NCI-H1092 (cell line): ENCODE data around the gene MROH8.
"Not testable (repeated sequence)": the region's sequence is repeated elsewhere in the genome, so short reads cannot be mapped to it uniquely, and the experiment has no call there.

Experiments used
- DNase-seq: peaks from one replicate; lab custom pipeline; 2025; lab: John Stamatoyannopoulos, UW

Gene MROH8

GRCh38 chr20:37154684-37155298, 24.6 kb downstream of the MROH8 start:
- no peak for DNase-seq

- no peak for DNase-seq
These were observed 27.1 kb downstream of the MROH8 start for GRCh38 chr20:37152284-37152683.

- no peak for DNase-seq
These were observed 27.8 kb downstream of the MROH8 start for GRCh38 chr20:37151529-37151928.

GRCh38 chr20:37150864-37151263, 28.5 kb downstream of the MROH8 start:
- DNase-seq = not testable (repeated sequence)

- DNase-seq = no peak
These were observed 32.1 kb downstream of the MROH8 start for GRCh38 chr20:37147250-37147649.

GRCh38 chr20:37144856-37145404, 34.4 kb downstream of the MROH8 start:
- DNase-seq = no peak

GRCh38 chr20:37142708-37143107, 36.6 kb downstream of the MROH8 start:
- no peak for DNase-seq

- DNase-seq = no peak
These were observed 41.8 kb downstream of the MROH8 start for GRCh38 chr20:37137547-37137946.

- DNase-seq = no peak
These were observed 45.4 kb downstream of the MROH8 start for GRCh38 chr20:37133952-37134351.

GRCh38 chr20:37131486-37131885, 47.9 kb downstream of the MROH8 start:
- DNase-seq = no peak

- DNase-seq = no peak
These were observed 50.5 kb downstream of the MROH8 start for GRCh38 chr20:37128803-37129202.

GRCh38 chr20:37126290-37126689, 53.1 kb downstream of the MROH8 start:
- not testable (repeated sequence) for DNase-seq

GRCh38 chr20:37123441-37123840, 55.9 kb downstream of the MROH8 start:
- no peak for DNase-seq

- DNase-seq = no peak
These were observed 58.9 kb downstream of the MROH8 start for GRCh38 chr20:37120497-37120896.

- no peak for DNase-seq
These were observed 59.9 kb downstream of the MROH8 start for GRCh38 chr20:37119356-37120036.

GRCh38 chr20:37114012-37114411, 65.3 kb downstream of the MROH8 start:
- DNase-seq = no peak

- no peak for DNase-seq
These were observed 67.4 kb downstream of the MROH8 start for GRCh38 chr20:37111926-37112455.

- DNase-seq = no peak
These were observed 70.7 kb downstream of the MROH8 start for GRCh38 chr20:37108676-37109075.

- DNase-seq = no peak
These were observed 76.8 kb downstream of the MROH8 start for GRCh38 chr20:37102571-37102970.

GRCh38 chr20:37096415-37097041, 82.8 kb downstream of the MROH8 start:
- no peak for DNase-seq

- peak; percentile 85 for DNase-seq
These were observed 83.5 kb downstream of the MROH8 start, which contains the start of gene RBL1 for GRCh38 chr20:37095599-37096414. Gene RBL1, minus strand, starts transcription at chr20:37095997. Its CDS starts 69 bp downstream, at chr20:37095928.

GRCh38 chr20:37095108-37095598, 84.2 kb downstream of the MROH8 start:
- DNase-seq = no peak
